Umbilical cord (tissue), 2 donors: ENCODE data around the gene TMEM72. TPM values are rescaled to one million over a fixed set of nuclear protein-coding genes. Genes with fewer than 3 reads are reported as not detected.

ENCODE experiments used
- DNase-seq: peaks from one replicate; pipeline ENCODE4 v3.0.0-alpha.2; 2015; ENCODE audit warnings: low spot score
- total RNA-seq: library from RNA; depleted of rRNA; stranded (reverse); fragments of >200 nt; gene quantifications from one replicate; pipeline ENCODE4 v1.2.3, GENCODE V29; 2014; ENCODE audit warnings: low replicate concordance; ENCODE audit not compliant: insufficient read depth

TMEM72 gene
- total RNA-seq, 1 donor from 2014 or later = 2.2 TPM

DNA sequence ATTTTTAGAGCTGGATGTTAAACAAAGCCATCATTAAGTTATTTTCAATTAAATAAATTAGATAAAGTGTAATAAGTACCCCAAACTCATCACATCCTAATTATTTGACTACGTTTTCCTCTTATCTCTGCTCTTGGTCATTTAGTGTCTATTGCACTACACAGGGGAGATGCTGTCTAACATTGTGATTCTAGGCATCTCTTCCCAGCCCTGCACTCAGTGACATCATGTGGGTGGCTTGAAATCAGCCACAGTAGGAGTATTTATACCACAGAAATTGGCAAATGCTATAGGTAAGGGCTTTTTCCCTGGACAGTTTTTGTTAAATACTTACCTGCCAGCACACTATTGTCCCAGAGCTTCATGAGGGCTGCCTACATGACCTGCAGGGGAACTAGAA lies 21.3 kb upstream of the TMEM72 start:
- no peak for DNase-seq

DNA sequence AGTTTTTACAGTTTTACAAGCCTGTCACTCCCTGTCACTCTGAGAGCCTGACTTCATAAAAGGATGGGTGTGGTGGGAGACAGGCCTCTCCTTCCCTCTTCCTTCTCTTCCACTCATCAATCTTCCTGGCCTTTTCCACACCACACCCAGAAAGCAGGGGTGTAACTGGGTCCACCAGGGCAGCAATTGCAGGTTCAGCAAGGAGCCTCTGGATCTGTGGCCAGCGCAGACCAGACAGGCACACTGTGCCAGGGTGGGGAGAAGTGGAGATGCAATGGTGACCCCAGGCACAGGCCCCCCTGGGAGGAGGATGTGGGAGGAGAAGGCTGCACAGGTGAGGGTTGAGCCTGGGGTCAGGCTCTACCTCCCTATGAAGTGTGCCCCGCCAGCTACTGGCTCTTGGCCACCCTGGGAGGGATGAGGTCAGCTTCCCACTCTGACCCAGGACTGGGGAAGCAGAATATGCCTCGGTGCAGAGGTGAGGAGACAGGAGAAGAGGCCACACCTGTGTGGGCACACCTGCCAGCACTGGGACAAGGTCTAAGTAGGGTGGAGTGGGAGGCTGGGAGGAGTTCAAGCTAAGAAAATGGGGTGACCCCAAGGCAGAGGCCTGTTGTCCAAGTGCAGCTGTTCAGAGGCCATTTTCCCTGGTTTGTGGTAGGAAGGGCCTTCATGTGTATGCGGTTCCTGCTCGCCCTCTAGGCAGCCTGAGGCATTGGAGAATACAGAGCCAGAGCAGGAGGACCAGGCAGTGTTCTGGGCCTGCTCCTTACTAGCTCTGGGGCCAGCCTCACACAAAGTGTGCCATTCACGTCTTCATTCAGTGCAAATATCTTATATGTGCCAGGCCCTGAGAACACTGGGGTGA lies 20.2 kb upstream of the TMEM72 start:
- no peak for DNase-seq

DNA sequence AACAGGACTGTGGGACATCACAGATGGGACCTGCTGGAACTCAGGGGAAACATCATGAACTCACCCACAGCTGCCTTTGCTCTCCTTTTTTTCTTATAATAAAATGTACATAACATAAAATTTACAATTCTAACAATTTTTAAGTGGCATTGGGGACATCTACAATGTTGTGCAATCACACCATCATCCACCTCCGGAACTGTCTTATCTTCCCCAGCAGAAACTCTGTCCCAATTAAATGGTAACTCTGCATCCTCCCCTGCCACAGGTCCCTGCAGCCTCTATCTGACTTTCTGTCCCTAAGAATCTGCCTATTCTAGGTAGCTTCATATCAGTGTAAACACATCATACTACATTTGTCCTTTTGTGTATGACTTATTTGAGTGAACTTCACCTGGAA lies 19.4 kb upstream of the TMEM72 start:
- no peak for DNase-seq

DNA sequence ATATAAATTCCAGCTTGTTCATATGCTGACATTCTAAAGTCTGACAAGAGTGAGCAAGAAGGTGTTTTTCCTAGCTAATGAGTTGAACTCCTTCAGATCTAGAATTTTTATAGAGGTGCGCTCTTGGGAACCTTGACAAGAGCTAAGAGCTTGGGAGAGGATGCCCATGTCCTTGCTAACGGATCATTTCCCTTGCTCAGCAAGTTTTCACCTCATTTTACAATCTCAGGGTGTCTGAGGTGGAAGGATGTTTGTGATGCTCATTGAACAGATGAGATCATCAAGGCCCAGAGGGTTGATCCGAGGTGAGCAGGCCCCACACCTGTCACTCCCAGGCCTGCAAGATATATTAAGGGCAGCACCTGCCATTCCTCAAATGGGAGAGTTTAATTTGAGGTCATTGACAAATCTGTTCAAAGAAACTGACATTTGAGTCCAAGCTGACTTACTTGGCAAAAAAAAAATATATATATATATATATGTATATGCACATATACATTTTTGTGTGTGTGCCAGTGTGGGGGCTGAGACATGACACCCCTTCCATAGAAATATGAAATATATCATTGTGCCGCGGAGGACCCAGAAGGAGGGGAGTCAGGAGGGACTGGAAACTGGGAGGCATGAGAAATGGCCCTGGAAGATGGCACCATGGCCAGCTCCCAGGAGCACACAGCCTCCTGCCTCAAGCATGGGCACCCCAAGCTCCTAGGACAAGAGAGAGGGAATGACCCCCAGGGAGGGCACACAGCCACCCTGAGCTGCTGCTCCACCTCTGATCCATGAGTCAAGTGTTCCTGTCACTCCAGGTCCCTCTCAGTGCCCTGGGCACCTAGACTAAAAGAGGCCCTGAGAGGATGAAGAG lies 17.3 kb upstream of the TMEM72 start:
- DNase-seq = no peak

DNA sequence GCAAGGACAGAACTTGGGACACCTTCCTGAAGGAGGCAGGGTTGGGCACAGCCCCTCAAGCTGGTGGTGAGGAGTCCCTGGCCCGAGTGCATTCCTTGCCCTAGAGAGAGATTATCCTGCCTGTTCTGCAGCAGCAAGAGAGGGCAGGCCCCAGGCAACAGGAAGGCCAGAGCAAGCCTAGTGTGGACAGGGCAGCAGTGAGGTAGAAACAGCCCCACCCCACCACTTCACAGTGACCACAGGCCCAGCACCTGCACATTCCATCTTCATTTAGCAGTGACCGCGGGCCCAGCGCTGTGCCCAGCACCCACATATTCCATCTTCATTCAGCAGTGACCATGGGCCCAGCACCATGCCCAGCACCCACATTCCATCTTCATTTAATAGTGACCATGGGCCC lies 16.4 kb upstream of the TMEM72 start:
- DNase-seq = no peak

DNA sequence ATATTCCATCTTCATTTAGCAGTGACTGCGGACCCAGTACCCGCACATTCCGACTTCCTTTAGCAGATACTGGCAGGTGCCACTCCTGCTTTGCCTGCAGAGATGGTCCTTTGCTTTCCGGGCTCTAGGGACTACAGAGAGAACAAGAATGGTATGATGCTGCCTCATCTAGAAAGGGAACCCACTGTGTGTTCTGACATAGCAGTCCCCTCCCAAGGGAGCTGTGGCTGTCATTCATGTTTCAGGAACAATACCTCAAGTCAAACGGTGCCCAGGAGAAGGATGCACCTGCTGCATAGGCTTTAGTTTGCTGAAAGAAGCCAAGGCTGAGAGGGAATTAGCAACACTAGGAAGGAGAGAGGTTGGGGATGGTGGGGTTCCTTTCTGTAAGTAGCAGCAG lies 15.9 kb upstream of the TMEM72 start:
- DNase-seq = no peak

DNA sequence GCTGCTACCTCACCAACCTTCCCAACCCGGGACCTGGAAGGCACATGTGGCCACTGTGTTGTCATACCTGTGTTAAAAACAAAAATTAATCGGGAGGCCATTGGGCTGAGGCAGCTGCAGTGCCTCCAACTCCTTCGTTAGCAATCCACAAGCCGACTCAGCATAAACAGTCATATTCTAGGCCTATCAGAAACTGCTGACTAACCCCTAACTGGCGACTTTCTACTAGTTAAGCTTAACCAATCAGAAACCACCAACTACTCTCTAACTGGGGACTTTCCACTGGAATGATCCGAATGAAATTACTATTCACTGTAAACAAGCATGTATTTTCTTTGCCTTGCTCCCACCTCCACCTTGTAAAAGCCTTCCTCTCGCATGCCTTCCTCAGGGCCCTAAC lies 14.1 kb upstream of the TMEM72 start:
- DNase-seq = no peak

DNA sequence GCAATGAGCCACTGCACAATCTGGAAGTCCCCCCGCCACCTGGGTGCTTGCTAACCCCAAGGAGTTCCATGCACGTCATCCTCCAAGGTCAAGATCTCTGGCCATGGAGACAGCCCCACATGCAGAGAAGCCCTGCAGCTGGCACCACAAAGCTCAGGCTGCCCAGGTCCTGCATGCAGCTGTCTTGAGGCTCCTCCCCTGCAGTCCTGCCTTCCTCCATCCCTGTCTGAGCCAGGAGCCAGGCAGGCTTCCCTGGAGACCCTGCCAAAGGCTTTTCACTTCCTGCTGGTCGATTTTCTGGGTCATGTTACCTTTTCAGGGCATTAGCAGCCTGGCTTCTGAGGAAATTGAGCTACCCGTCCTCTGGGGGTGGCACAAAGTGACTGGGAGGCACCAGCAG lies 12.5 kb upstream of the TMEM72 start:
- DNase-seq = no peak

DNA sequence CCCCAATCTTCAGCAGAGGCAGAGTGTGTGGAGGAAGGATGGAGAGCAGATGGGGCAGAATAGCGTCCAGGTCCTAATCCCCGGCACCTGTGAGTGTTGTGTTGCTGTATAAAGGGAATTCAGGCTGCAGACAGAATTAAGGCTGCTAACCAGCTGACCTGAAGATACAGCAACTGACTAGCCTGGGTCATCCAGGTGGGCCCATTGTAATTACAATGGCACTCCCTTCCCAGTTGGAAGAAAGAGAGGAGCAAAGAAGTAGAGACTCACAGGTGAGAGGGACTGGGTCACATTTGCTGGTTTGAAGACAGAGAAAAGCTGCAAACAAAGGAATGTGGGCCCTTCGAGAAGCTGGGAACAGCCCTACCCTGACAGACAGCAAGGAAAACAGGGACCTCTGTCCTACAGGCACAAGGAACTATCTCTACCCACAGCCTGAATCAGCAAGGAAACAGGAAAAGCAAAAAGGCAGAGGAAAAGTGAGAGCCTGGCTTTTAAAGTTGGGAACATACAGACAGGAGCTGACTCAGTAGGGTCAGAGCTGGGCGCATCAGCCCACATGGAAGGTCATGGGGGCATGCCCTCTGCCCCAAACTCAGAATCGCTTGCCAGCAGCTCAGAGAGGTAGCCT lies 11.6 kb upstream of the TMEM72 start:
- DNase-seq = no peak

DNA sequence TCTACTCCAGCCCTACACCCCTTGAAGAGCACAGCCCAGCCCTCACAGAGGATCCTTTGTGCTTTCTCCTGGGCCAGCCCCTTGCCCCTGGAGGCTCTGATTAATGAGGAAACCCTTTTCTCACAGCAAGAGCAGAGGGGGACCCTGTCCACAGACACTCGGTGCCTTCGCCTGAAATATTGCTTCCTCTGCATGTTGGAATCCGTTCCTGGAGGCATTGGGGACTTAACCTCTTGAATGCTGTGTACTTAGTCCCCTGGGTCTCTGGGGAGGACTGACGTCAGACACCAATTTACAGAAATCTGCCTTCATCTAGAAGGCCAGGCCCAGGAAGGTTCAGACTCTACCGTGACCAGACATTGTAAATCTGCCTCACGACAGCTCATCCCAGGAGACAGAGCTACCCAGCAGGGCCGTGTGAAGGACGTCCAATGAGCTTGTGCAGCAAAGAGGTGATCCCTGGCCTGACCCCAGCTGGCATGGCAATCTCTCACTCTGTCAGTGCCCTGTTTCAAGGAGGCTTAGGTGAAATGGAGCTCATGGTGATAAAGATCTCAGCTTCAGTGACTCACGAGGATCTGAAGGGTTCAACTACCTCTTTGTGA lies 8.1 kb upstream of the TMEM72 start:
- peak; percentile 42 for DNase-seq

DNA sequence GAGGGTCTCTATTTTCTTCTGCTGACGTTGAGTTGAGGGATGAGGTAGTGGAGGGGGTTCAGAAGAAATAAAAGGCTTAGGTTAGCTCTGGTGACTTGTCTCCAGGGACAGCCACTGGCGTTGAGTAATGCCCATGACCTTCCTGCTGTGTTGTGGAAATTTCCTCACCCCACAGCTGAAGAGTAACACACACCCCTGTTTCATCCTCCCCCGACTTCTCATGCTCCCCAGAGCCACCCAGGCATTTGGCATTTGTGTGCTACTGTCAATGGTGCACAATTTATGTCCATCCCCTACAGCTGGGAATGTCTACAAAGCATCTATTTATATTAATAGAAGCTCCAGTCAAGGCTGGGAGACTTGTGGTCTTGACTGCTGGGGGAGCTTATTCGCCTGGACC lies 4.7 kb upstream of the TMEM72 start:
- no peak for DNase-seq

DNA sequence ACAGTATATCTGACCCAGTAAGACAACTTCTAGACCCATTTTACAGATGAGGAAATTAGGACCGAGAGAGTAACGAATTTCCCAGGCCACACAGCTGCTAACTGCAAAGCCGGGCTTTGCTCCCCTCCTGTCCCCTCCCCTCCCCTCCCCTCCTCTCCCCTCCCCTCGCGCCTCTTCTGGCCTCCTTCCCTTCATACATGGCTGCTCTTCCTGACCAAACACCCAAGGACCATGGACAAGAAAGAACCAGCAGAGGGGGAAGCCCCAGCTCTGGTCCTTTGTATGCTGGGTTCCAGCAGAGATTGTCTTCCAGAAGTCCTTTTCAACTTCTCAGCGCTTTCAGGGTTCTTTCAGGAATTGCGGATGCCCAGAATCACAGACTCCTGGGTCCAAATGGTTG lies 3.6 kb upstream of the TMEM72 start:
- no peak for DNase-seq

DNA sequence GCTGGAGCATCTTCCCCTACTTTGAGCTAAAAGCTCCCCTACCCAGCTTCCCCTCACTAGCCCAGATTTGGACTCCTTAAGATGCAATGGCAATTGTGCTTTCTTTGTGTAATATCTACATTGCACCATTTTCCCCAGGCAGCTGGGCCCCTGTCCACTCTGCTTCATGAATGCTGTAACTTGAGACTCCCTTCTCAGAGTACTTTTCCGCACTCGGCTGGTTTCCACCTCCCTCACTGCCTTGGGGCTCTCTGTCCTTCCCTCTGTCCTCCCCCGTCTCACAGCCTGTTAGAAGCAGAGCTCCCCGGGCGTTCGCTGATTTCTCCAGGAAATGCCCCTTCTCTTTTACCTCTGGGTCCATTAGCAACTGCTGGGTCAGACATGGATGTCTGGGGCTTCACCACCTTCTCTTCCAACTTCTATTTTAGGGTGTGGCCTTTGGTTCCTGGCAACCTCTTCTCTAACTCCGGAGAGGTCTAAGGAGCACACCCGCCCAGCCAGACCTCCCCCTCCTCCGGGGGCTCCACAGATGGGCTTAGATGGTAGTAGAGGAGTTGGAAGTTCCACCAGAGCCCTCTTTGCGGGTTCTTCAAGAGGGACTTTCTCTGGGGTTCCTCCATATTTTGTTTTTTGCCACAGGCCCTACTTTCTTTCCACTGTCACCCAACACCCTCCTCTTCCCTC lies 2.9 kb upstream of the TMEM72 start:
- peak; percentile 77 for DNase-seq

DNA sequence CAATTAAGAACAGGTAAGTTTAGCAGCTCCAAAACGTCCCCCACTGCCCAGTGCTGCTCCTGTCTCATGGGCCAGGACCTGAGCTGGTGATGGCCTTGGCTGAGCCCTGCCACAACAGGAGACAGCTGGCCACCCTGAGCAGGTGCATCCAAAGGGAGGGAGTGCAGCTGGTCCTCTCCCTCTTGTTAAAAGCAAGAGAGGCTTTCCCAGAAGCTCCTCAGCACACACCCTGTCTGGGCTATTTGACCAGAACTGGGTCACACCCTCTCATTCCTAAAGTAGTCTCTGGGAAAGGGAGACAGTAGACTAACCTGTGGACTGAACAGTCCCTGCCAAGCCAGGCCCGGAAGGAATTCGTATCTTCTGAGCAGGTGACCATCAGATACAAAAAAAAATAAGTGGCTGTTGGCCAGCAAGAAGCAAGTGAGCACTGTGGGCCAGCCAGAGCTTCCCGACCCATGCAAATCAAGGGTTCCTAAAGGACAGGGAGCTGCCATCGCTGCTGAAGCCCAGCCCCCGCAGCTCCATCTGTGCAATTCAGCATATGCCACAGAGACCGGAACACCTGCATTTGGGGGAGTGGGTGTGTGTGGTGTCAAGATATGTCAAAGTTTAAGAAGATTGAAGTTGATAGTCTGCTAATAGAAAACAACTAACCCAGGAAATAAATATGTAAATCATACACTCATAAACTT lies 2.1 kb upstream of the TMEM72 start:
- no peak for DNase-seq

DNA sequence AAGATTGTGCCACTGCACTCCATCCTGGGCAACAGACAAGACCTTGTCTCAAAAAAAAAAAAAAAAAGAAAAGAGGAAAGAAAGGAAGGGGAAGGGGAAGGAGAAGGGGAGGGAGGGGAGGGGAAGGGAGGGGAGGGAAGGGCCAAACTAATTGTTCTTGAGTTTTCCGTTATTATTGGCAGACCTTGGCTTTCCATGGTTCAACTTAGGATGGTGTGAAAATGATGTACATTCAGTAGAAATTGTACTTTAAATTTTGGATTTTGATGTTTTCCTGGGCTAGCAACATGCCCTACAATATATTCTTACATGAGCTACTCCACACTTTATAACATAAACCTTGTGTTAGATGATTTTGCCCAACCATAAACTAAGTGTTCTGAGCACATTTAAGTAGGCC lies 1.2 kb upstream of the TMEM72 start:
- no peak for DNase-seq

DNA sequence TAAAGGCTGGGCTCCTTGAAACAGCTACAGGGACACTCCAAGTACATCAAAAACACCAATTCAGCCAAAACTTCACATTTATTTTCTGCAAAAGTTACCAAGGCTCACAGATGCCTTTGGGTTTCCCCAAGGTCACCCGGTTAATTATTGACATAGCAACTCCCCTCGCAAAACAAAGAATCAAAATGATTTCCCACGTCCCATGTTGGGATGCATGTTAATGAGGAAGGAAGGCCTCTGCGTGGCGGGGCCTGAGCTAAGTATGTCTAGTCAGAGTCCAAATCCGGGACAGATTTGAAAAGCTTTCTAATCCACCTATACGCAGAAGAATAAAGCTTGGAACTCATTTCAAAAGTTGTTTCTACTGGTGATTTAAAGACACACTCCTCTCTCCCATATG lies 535 bp upstream of the TMEM72 start:
- DNase-seq = peak; percentile 65

DNA sequence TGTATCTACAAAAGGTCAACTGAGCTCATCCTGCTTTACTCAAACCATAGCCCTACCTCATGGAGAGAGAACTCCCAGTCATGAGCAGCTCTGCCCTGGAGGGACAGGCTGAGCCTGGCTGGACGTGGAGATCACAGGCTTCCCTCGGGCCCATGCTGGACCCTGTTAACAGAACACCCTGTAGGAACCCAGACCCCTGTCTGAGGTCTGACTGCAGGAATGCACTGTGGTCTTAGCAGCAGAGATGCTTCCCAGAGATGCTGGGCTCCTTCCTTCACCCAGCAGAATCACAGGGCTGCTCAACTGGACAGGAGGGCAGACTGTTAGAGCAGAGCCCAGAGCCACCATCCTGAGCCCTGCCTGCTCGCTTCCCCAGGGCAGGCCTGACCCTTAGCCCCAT lies 814 bp downstream of the TMEM72 start:
- no peak for DNase-seq

DNA sequence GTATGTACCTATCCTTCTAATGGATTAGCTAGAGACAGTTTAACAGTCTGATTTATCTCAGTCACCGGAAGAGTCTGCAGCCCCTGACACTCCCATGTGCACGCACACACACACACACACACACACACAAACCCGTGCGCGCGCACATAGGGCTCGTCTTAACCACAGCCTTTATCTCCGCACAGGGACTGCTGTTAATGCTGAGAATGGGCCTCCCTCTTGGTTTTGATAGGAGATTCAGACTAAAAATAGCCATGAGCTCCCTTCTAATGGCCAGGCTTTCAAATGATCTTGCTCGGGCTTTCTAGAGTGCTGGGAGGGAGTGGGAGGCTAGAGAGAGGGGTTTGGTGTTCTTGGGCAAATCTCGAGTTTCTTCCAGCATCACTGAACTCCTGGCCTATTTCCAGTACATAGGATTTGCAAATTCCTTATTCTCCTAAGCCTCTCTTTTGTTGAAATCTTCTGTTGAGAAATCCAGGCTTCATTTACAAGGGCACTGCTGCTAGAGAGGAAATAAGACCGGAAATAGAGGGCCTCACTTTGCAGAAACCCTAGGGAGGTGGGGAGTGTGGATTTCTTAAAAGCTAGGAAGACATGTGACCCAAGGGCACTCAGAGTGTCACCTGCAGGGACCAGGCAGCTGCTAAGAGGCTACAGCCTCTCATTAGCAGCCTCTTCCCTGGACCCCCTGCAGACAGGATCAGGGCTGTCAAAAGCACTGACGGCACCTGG lies 2.4 kb downstream of the TMEM72 start:
- peak; percentile 88 for DNase-seq

DNA sequence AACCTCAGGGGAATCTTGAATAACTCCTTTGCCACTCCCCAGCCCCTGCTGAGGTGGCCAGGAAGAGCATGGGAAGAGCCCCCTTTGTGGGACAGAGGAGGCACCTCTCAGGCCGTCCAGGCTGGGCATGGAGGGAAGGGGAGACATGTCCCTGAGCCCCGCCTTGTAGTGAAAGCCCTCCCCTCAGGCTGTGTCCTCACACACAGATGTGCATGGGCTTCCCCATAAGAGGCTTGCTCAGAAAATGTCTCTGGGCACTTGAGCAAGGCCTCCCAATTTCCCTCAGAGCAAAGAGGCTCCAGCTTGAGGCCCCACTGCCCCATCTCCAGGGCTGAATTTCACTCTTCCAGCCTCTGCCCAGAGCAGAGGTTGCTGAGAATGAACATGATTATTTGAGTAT lies 3.8 kb downstream of the TMEM72 start:
- no peak for DNase-seq

DNA sequence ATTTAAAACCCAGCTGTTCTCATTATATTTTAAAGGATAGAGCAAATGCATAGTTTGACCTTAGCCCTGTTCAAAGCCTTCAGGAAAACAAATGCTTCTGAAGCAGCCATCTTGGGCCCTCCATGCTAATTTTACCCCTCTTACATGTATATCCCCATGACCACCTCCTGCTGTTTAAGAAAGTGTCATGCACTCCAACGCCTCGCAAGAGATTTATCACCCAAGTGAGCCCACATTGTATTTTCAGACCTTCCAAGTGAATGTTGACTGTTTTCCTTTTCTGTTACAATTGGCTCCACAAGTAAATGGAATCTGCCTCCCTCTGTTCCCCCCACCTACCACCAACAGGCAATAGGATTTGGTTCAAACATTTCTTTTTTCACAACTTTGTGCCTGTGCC lies 5.3 kb downstream of the TMEM72 start:
- no peak for DNase-seq
